NCI-H2171 (cell line): ENCODE data around the gene PSMA1.
"Not testable (repeated sequence)": the region's sequence is repeated elsewhere in the genome, so short reads cannot be mapped to it uniquely, and the experiment has no call there.

Experiments used
- DNase-seq: peaks from one replicate; lab custom pipeline; 2025; lab: John Stamatoyannopoulos, UW

Gene PSMA1

DNA sequence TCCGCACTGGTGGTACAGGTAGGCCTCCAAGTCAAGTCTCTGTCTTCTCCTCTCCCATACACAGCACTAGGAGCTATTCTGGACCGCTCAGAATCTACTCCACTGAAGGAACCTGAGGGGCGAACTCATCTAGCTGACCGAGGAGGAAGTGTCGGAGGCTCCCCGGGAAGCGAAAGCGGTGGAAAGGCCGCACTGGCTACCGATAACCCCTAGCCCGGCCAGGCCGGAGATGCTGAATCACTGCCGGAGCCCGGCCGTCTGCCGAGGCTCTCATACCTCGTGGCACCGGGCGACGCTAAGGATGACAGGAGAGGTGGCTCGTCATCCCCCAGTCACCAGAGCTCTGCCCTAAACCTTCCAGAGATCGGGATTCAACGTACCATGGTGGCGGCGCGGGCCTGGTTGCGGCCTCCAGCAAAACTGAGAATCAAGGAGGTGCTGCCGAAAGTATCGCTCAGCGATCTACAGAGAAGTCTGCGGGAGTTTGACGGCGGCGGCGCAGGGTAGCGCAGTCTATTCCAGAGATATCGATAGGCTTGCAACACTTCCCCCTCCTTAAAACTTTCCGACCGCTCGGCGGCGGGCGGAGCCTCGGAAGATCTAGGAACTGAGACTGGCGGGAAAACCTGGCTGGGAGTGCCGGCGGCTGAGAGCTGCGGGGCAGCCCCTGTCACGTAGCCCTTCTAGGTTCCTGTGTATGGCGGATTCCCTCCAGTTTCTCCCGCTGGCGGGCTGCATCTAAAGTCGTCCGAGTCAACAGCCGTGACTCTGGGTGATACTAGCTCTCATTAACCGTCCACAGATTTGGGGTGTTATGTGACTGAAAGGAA is at the start of gene PSMA1:
PSMA1 (minus strand) TSS at position 470 of the 830 bp plus-strand sequence; CDS start at position 383, 87 bp downstream.
- DNase-seq, result peak; percentile 77

GRCh38 chr11:14569516-14569915 is 49.3 kb upstream of the PSMA1 start:
- not testable (repeated sequence) for DNase-seq

- no peak for DNase-seq
Measured at GRCh38 chr11:14567064-14567651, 47.0 kb upstream of the PSMA1 start.

DNA sequence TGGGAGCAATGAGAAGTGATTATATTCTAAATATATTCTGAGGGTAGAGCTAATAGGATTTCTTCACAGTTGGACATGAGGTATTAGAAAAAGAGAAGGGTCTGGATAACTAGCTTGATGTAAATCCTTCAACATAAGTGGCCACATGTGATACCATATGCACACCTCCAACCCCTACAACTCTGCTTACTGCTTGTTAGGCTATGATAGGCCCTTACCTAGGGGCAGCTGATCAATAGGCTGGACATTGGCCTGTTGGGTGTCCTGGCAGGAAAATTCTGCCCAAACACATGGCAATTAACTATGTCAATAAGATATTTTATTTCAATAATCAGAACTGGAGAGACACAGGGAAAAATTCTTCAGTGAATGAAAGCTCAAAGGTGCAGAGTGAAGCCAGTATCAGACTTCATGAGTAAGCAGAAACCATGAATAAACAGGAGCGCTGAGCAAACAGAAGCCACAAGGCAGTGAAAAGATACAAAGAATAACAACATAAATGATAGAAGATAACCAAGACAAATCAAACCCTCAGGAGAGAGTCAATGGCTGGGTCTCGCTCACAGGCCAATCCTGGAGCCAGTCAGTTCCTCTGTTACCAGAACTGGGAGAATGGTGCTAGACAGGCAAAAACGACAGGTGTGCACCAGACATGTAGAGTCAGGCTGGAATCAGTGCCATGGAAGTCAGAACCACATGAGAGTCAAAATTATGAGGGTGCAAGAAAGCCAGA is 46.3 kb upstream of the PSMA1 start:
- DNase-seq, result no peak

- DNase-seq, result no peak
Measured at GRCh38 chr11:14565845-14566244, 45.7 kb upstream of the PSMA1 start.

DNA sequence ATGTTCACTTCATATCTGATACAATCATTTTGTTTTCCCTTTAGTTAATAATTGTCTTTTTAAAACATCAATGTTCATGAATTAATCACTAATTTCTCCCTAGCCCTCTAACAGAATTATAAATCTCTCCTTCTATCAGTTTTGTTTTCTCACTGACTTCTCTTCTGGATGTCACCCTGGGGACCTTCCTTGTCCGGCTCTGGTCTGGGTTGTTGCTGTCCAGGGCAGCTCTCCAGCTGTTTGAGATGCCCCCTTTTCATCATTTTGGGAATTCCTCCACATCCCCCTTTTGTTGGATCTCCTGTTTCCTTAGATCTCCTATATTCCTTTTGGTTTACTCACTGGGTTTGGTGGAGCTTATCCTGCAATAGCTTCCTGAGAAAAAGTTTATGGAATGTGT is 35.6 kb upstream of the PSMA1 start:
- no peak for DNase-seq

DNA sequence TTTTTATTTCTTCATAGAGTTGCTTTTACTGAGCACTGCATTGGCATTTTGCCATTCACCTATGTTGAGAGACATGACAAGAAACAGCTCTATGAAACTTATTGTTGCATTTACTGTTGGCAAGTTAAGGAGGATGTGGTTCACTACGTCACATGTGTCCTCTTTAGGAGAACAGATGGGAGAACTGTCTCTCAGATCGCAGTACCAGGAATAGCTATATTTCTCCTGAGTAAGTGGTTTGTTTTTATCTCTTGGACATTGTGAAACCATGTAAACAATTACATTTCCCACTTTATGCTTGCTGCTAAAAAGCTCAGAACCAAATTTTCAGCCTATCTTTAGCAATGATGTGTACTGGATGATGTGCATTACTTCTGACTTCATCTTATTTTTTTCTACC is 34.8 kb upstream of the PSMA1 start:
- DNase-seq, result no peak

GRCh38 chr11:14552089-14552488 is 31.9 kb upstream of the PSMA1 start:
- no peak for DNase-seq

DNA sequence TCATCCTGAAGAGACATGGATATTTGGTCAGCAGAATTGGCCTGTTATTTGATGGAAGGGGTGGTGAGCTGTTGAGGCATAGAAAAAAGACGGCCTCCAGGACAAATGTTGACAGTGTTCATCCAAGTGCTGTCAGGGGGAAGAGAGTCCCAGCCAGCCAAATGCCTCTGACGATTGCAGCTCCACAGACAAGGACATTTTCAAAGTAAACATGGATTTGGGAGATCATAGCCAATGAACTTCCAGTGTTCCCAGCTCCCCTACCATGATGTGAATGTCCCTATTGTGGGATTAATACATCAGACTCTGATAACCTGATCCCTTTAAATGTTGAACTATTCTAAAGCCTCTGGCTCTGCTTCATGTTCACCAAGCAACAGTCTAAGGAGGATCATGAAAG is 31.2 kb upstream of the PSMA1 start:
- no peak for DNase-seq

GRCh38 chr11:14549891-14550290 is 29.7 kb upstream of the PSMA1 start:
- no peak for DNase-seq

DNA sequence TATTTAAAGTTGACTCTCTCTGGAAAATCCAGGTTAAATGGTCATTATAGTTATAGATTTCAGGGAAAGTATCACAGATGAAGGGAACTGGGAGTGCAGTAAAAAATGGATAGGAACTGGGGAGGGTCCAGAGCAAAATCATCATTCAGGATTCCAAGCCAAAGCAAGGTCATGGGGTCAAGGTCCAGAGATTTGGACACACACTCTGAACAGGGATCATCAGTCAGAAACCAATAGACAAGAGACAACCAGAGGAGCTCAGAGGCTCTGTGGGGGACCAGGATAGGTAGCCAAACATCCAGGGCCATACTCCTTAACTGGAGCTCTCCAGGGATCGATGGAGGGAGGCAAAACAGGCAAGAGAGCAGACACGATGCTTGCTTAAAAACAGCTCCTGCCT is 27.3 kb upstream of the PSMA1 start:
- no peak for DNase-seq

DNA sequence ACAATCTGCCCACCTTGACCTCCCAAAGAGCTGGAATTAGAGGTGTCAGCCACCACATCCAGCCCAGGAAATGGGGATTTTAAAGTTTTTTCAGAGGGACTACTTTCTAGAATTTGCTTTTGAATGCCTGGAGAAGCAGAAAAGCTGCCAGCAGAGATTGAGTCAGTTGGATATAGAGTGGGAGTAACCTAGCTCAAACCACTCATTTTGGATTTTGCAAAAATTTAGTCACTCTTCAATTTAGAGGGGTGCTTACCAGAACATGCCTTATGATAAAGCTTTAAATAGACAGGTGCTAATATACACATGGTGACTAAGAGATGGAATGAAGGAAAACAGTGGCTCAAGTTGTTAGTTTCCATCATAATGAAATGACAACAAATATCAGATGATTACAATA is 26.5 kb upstream of the PSMA1 start:
- DNase-seq, result no peak

GRCh38 chr11:14544611-14545010 is 24.4 kb upstream of the PSMA1 start:
- DNase-seq, result no peak

DNA sequence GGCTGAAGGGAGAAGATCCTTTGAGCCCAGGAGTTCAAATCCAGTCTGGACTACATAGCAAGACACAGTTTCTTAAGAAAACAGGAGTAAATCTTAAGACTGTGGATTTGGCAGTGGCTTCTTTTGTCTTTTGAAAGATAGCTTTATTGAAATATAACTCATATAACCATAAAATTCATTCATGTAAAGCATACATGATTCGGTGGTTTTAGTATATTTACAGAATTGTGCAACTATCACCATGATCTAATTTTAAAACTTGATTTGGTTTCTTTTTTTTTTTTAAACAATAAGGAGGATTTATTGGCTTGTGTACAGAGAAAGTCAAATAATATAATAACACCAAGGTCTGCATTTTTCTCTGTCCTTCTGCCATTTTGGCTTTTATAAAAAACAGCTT is 23.1 kb upstream of the PSMA1 start:
- DNase-seq, result no peak

- DNase-seq, result no peak
Measured at GRCh38 chr11:14542324-14542723, 22.1 kb upstream of the PSMA1 start.

DNA sequence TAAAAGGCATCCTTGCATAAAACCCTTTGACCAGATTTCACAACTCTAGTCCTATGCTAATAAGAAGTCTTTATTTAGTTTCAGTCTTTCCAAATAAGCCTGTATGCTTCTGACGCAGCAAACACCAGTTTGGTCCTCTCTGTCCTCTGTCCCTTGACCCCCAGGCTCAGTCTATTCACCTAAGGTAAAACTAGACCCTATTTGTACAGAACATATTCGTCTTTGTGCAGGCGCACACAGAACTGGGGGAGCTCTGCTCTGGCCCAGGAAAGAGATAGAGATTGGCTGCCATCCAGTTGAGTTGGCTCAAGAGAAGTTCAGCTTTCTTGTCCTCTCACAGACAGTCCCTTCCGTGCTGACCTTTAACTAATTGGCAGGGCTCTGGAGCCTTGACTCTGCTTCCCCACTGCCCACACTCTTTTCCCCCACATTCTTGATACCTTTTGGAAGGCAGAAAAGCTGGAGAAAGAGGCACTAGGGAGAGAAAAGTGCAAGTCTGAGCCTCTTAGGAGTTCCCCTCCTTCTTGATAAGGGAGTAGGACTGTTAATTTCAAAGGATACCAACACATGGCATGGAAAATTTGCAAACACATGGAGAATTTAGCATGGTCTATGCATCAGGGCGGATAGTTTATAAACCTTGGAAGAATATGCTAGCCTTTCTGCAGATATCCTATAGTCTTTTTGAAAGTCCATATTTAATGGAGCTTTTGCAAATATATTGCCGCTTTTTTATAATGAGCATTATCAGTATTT is 21.2 kb upstream of the PSMA1 start:
- DNase-seq, result no peak

GRCh38 chr11:14539982-14540421 is 19.8 kb upstream of the PSMA1 start:
- no peak for DNase-seq

DNA sequence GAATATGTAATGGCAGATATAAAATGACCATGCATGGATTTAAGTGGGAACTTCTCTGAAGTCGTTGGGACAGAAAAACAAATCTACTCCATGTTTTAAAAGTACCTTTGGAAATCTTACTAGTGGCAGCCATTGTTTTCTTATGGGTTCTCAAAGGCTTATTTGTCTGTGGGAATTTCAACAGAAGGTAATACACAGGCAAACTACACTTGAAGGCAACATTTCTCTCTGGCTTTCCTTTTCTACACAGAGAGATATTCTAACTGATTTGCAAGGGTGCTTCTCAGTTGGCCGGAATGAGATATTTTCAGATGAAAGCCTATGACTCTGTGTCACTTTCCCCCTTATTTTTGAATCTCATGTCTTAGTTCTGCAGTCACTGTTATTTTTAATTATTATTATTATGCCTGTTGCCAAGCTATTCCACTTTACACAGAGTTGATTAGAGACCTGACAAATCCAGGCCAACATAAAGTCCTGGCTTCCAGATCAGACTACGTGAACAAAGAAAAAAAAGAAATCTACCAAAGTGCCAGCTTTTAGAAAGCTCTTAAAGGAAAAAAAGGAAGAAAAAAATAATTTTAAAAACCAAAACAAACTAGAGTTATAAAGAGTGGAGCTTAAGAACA is 18.9 kb upstream of the PSMA1 start:
- no peak for DNase-seq

DNA sequence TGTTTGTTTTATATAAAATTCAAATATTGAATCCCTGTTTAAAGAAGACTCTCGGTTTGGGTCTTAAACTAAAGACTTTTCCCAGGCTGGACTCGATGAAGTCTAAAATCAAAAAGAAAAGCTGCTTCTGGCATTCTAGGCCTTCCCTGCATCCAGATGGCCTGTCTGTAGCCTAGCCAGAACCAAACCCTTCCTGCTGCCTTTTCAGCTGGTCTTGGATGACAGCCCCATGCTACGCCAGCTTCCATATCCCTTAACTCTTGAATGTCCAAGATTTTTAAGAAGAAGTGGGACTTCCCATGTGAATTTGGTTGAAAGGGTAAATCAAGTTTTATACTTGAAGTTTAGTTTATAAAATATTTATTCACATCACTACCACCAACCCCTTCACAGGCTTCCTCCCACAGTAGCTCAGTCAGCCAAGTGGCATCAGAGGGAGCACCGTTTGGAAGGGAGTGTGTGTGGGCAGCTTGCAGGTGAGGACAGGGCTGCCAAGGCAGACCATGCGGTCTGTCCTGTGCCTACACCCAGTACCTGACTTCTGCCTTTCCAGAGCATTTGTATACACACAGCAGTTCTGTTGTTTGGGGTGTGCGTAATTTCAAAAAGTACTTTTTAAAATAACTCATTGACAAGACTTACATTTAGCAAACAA is 18.2 kb upstream of the PSMA1 start:
- no peak for DNase-seq

- DNase-seq, result no peak
Measured at GRCh38 chr11:14537134-14537599, 17.0 kb upstream of the PSMA1 start.

GRCh38 chr11:14535166-14535565 is 15.0 kb upstream of the PSMA1 start:
- DNase-seq, result not testable (repeated sequence)
